ENCODE results near the gene KRTAP4-12.
"Not testable (repeated sequence)": the region's sequence is repeated elsewhere in the genome, so short reads cannot be mapped to it uniquely, and the experiment has no call there.

KRTAP4-12 gene

GRCh38 chr17:41123292-41123990 is 541 bp downstream of the KRTAP4-12 start:
- DNase-seq = not testable (repeated sequence)

GRCh38 chr17:41121742-41122141 is 2.2 kb downstream of the KRTAP4-12 start:
- no peak for DNase-seq

GRCh38 chr17:41119696-41120690 is 4.0 kb downstream of the KRTAP4-12 start:
- DNase-seq = peak; percentile 11

GRCh38 chr17:41118721-41119120 is 5.3 kb downstream of the KRTAP4-12 start:
- no peak for DNase-seq

GRCh38 chr17:41117846-41118386 is 6.1 kb downstream of the KRTAP4-12 start, which contains the start of gene KRTAP4-11:
Gene KRTAP4-11, minus strand, starts transcription at chr17:41118373. Its CDS starts 58 bp downstream, at chr17:41118315.
- not testable (repeated sequence) for DNase-seq

GRCh38 chr17:41116297-41116696 is 7.7 kb downstream of the KRTAP4-12 start:
- DNase-seq = no peak

GRCh38 chr17:41111151-41111885 is 12.7 kb downstream of the KRTAP4-12 start:
- no peak for DNase-seq

- not testable (repeated sequence) for DNase-seq
Measured at GRCh38 chr17:41108728-41109386, 15.1 kb downstream of the KRTAP4-12 start.

GRCh38 chr17:41107941-41108450 is 16.0 kb downstream of the KRTAP4-12 start:
- no peak for DNase-seq

GRCh38 chr17:41105347-41105746 is 18.6 kb downstream of the KRTAP4-12 start, which contains the start of gene KRTAP4-9:
Gene KRTAP4-9, plus strand, starts transcription at chr17:41105389. Its CDS starts 0 bp downstream, at chr17:41105389.
- DNase-seq = not testable (repeated sequence)

- not testable (repeated sequence) for DNase-seq
Measured at GRCh38 chr17:41104386-41105038, 19.5 kb downstream of the KRTAP4-12 start.

GRCh38 chr17:41103896-41104295 is 20.1 kb downstream of the KRTAP4-12 start:
- no peak for DNase-seq

GRCh38 chr17:41101586-41102259 is 22.3 kb downstream of the KRTAP4-12 start, which contains the start of gene KRTAP4-16:
Gene KRTAP4-16, minus strand, starts transcription at chr17:41102209. Its CDS starts 0 bp downstream, at chr17:41102209.
- no peak for DNase-seq

GRCh38 chr17:41099682-41100480 is 24.1 kb downstream of the KRTAP4-12 start:
- not testable (repeated sequence) for DNase-seq

GRCh38 chr17:41098481-41098880 is 25.5 kb downstream of the KRTAP4-12 start:
- no peak for DNase-seq

- no peak for DNase-seq
Measured at GRCh38 chr17:41098042-41098441, 25.9 kb downstream of the KRTAP4-12 start, which contains the start of gene KRTAP4-8. Gene KRTAP4-8, minus strand, starts transcription at chr17:41098142. Its CDS starts 58 bp downstream, at chr17:41098084.

GRCh38 chr17:41096055-41096454 is 27.9 kb downstream of the KRTAP4-12 start:
- DNase-seq = no peak

GRCh38 chr17:41088760-41089352 is 35.1 kb downstream of the KRTAP4-12 start:
- not testable (repeated sequence) for DNase-seq

Measured in hematopoietic multipotent progenitor cell treated with erythropoietin and hydrocortisone succinate and interleukin-3 and kit ligand, for 6 days (in vitro differentiated cells).